Skeletal muscle cell (primary cell): ENCODE data around the gene TRIM71.
"Not testable (repeated sequence)": the region's sequence is repeated elsewhere in the genome, so short reads cannot be mapped to it uniquely, and the experiment has no call there.

Experiments
- DNase-seq: peaks from one replicate; pipeline ENCODE4 v3.0.0-alpha.2; 2010; ENCODE audit warnings: low read depth
- H3K4me3 ChIP-seq: 2 replicates; pipeline ENCODE4 v1.5.1; 2011; ENCODE audit warnings: low read depth, mild to moderate bottlenecking, control low read depth, low read length, moderate library complexity

TRIM71 gene

DNA sequence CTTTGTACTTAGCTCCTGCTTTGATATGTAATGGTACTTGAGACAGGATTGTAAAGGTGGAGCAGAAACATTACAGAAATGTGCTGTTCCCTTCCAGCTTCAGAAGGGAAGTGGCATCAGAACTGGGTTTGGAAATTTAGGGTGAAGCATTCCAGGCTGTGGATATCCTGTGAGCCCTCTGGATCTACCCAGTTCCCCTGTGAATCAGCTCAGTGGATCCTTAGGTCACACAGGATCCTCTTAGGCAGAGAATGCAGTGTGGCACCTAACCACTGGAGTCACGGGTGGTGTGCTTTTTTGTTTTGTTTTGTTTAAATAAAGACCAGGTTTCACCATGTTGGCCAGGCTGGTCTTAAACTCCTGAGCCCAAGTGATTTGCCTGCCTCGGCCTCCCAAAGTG lies 66.0 kb downstream of the TRIM71 start:
- no peak overlapping the region for H3K4me3 ChIP-seq
- DNase-seq = no peak

- no peak overlapping the region for H3K4me3 ChIP-seq
- no peak for DNase-seq
Measured at GRCh38 chr3:32884591-32884990, 66.8 kb downstream of the TRIM71 start.

DNA sequence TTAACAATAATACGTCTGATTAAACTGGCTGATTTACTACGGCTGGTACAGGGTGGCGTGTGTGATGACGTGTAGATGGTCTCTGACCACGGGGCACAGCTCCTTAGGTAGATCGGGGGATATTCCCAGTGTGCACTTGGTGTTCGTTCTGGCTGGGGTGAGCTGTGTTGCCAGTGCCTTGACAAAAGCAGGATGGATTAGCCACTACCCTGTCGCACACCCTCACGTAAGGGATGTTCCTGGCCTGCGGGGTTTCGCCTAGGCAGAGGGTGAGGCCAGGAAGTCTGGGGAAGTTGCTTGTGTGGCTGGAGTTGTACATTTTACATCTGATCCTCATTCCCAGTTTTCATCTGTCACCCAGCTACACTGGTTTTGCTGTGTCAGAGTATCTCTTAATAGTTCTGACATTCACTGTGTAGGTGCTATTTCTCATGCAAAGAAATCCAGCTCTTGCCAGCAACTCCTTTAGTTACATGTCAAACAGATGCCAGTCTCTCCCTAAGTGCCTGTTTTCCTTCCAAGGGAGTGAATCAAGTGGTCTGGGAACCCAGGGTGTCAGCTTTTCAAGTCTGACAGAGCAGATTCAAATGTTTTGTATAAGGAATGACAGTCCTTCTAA lies 67.6 kb downstream of the TRIM71 start:
- no peak for DNase-seq

GRCh38 chr3:32886296-32886695 lies 68.5 kb downstream of the TRIM71 start:
- no peak for DNase-seq
- no peak overlapping the region for H3K4me3 ChIP-seq

More for the DNA sequence above, 67.6 kb downstream of the TRIM71 start:
- no peak overlapping the region for H3K4me3 ChIP-seq

GRCh38 chr3:32886911-32887310 lies 69.1 kb downstream of the TRIM71 start:
- no peak overlapping the region for H3K4me3 ChIP-seq
- no peak for DNase-seq

DNA sequence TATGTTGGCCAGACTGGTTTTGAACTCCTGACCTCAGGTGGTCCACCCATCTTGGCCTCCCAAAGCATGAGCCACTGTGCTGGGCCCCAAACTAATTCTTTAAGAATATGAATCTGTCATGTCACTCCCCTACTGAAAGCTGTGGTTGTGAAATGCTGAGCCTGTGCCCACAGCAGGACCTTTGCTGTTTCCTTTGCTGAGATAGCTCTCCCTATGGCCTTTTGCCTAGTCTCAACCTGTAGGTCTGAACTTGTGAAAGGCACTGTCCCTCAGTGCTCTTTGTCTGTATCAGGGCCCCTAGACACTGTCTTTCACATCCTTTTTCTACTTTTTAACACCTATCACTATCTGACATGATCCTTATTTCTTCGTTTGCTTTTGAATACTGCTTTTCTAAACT lies 70.9 kb downstream of the TRIM71 start:
- H3K4me3 ChIP-seq = no peak overlapping the region
- DNase-seq = no peak

DNA sequence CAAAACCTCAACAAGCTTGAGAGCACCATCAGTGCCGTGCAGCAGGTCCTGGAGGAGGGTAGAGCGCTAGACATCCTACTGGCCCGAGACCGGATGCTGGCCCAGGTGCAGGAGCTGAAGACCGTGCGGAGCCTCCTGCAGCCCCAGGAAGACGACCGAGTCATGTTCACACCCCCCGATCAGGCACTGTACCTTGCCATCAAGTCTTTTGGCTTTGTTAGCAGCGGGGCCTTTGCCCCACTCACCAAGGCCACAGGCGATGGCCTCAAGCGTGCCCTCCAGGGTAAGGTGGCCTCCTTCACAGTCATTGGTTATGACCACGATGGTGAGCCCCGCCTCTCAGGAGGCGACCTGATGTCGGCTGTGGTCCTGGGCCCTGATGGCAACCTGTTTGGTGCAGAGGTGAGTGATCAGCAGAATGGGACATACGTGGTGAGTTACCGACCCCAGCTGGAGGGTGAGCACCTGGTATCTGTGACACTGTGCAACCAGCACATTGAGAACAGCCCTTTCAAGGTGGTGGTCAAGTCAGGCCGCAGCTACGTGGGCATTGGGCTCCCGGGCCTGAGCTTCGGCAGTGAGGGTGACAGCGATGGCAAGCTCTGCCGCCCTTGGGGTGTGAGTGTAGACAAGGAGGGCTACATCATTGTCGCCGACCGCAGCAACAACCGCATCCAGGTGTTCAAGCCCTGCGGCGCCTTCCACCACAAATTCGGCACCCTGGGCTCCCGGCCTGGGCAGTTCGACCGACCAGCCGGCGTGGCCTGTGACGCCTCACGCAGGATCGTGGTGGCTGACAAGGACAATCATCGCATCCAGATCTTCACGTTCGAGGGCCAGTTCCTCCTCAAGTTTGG lies 72.9 kb downstream of the TRIM71 start:
- DNase-seq = no peak
- no peak overlapping the region for H3K4me3 ChIP-seq

- H3K4me3 ChIP-seq = no peak overlapping the region
- DNase-seq = no peak
Measured at GRCh38 chr3:32891365-32891764, 73.6 kb downstream of the TRIM71 start.

DNA sequence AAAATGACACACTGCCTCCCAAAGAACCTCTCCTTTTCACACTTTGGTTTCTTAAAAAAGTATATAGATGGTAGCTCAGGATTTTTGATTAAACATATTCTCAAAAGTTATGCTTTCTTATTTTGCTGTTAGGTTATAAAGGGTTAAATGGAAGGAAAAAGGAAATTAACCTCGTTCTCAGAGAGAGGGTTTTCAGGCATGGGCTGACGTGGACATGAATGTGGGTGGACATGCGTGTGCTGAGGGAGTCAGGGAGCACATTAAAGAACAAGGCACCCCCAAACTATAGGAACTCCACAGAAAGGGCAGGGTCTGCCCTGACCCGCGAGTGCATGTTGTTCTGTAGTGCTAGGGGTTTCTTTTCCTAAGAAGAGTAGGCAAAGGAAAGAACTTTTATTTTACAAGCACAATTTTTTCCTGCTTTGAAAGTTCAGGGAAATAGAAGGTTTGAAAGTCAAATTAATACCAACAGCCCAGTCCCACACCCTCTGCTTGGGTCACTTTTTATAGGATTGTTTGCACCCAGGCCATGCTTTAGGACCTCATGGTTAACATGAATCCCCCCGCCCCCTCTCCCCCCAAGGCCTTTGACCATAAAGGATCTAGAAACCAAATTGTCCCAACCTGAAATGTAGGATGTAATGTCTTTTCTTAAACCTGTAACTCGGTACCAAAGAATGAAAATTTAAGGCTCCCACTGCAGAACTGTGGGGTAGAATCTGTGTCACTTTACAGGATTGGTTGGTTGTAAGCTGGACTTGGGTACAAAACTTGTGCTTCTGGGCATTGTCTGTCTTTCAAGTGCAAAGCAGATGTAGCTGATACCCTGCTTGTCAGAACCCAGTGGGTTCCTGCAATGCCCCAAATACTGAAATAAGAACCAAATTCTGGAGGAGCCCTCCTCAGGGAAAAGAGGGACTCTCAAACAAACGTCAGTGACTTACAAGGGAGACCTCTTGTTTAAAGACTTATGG lies 75.1 kb downstream of the TRIM71 start:
- no peak overlapping the region for H3K4me3 ChIP-seq
- no peak for DNase-seq

GRCh38 chr3:32894977-32895376 lies 77.2 kb downstream of the TRIM71 start:
- no peak overlapping the region for H3K4me3 ChIP-seq
- DNase-seq = no peak

- no peak overlapping the region for H3K4me3 ChIP-seq
Measured at GRCh38 chr3:32895701-32896100, 77.9 kb downstream of the TRIM71 start.

GRCh38 chr3:32896143-32896542 lies 78.3 kb downstream of the TRIM71 start:
- no peak for DNase-seq
- H3K4me3 ChIP-seq = no peak overlapping the region

More at GRCh38 chr3:32895701-32896100, 77.9 kb downstream of the TRIM71 start:
- DNase-seq = no peak

DNA sequence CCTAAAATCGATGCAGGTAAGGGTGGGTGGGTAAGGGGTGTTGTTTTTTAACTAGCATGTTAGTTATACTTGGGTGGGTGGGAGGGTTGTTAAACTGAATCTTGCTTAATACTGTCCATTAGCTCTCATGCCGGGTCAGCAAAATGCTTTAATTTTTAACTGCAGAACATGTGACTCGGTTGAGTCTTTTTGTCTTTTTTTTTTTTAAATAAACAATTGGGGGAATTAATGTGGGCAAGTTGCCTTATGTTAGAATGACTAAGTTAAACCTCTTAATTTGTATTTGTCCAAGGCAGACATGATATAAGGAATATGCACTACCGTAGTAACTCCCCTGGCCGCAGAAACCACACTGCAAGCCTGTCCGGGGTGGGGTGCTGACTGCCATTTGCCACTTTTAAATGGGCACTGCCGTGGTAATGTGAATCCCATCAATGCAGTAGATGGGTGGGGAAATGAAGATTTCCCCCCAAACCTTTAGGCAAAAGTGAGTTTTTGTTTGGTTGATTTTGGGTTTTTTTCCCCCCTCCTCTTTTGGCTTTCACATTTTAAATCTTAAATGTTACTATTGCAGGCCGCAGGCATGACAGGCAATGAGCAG lies 79.3 kb downstream of the TRIM71 start:
- H3K4me3 ChIP-seq = no peak overlapping the region
- DNase-seq = no peak

DNA sequence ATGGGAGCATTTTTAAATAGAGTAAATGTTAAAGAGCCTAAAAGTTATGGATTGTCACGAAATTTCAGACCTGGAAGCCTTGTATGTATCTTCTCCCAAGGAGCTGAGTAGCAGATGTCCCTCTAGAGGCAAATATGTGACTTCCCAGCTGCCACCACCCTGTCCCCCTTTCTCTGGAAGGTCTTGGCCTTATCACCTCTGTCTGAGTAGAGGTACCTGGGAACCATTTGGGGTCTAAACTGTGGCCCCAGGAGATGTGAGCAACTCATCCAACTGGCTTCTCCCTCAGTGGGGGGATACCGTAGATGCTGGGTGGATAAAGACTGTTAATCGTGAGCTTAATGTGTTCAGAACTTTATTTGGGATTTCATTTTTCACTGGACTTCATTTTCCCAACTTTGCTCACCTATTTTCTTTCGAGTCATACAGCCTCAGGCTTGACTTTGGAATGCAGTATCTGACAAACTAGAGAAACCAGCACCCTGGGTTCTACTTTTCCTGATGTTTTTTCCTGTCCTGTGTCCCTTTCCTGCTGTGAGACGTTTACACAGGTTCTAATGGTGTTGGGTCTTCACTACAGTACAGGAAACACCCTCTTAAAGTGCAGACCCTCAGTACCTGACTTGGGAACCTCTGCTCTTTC lies 80.3 kb downstream of the TRIM71 start:
- no peak for DNase-seq
- no peak overlapping the region for H3K4me3 ChIP-seq

DNA sequence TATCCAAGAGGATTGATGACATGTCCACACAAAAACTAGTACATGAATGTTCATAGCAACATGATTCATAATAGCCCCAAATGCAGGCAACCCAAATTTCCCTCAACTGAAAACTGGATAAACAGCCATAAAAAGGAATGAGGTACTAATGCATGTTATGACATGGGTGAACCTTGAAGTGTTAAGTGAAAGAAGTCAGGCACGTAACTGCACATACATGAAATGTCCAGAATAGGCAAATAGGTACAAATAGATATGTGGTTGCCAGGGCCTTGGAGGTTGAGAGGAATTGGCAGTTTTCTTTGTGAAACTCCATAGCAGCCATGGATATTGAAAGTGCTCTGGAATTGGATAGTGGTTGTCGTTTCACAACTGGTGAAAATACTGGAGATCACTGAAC lies 81.5 kb downstream of the TRIM71 start:
- H3K4me3 ChIP-seq = no peak overlapping the region
- no peak for DNase-seq

- H3K4me3 ChIP-seq = no peak overlapping the region
- DNase-seq = no peak
Measured at GRCh38 chr3:32901005-32901932, 83.5 kb downstream of the TRIM71 start.

GRCh38 chr3:32902887-32903371 lies 85.1 kb downstream of the TRIM71 start:
- not testable (repeated sequence) for H3K4me3 ChIP-seq, DNase-seq

GRCh38 chr3:32903953-32904352 lies 86.2 kb downstream of the TRIM71 start:
- no peak overlapping the region for H3K4me3 ChIP-seq
- DNase-seq = no peak
